Stimulated activated CD8-positive, alpha-beta memory T cell treated with anti-CD3 and anti-CD28 coated beads, Interleukin-7, amount 100 ng/mL, for 4 hours (primary cell): ENCODE results near the gene LPP.
"Not testable (repeated sequence)": the region's sequence is repeated elsewhere in the genome, so short reads cannot be mapped to it uniquely, and the experiment has no call there.

Experiments used
- DNase-seq, 2 donors: peaks; one replicate each; pipeline ENCODE4 v3.0.0-alpha.2; 2020; ENCODE audit warnings: low read depth in 2 of 2

The LPP gene

GRCh38 chr3:188397766-188398705, 244.1 kb downstream of the LPP start:
- no peak for DNase-seq

- DNase-seq = no peak
Observed at GRCh38 chr3:188400494-188401243, 246.7 kb downstream of the LPP start.

- DNase-seq = no peak
Observed at GRCh38 chr3:188401244-188401993, 247.5 kb downstream of the LPP start.

GRCh38 chr3:188402229-188402628, 248.3 kb downstream of the LPP start:
- DNase-seq = no peak

DNA sequence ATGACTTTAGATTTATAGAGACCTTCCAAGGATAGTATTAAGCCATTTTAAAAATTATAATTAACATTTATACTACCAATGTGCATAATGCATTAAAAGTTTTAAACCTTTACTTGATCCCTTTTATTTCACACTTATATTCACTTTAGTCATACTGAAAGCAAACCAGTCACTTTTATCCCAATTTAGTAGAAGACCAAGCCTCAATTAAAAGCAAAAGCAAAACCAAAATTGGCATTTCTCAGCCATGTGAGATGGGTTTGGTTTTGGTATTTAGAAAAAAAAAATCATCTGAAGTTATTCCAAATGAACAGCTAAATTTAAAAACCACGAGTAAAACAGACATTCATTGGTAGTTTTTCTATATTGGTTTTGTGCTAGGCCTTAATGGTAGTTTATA, 249.4 kb downstream of the LPP start:
- DNase-seq = no peak

DNA sequence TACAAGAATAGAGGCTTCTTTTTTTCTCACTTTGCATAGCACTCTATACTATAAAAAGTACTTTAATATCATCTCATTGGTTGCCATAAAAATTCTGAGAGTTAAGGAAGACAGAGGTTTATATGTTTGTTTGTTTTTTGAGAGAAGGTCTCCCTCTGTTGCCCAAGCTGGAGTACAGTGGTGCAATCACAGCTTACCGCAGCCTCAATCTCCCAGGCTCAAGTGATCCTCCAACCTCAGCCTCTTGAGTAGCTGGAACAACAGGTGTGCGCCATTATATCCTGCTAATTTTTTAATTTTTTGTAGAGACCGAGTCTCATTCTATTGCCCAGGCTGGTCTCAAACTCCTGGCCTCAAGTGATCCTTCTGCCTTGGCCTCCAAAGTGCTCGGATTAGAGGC, 250.2 kb downstream of the LPP start:
- DNase-seq = no peak

GRCh38 chr3:188404701-188405100, 250.7 kb downstream of the LPP start:
- DNase-seq = no peak

GRCh38 chr3:188407158-188407880, 253.4 kb downstream of the LPP start:
- no peak for DNase-seq

DNA sequence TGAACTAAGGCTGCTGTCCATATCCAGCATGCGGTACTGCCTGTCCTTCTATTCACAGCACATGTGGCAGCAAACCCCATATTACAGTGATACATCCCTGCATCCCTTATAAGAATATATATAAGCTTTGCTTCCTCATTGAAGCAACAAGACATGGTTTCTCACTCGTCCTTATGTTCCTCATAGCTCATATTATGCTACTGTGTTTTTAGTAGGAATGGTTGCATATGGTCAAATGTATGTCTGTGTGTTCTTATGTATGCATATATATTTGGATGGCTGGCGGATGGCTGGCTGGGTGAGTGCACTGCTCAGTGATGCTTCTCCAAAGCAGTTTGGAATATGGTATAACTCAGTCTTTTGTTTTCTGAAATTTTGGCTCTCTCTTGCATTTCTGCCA, 254.9 kb downstream of the LPP start:
- DNase-seq = no peak

DNA sequence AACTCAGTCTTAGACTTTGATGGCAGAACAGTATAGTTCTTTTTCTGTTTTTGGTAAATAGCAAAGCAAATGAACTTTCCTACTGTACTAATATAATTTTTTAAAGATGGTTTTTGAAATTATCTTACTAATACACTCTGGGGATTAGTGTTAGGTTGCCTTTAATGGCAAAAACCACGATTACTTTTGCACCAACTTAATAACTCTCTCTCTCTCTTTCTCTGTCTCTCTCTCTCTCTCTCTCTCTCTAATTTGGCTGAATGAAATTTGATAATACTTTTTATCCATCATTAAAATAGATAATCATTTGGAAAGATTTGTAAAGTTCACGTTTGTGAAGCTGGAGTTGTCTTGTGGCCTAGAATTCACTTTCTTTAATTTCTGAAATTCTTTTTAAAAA, 257.8 kb downstream of the LPP start:
- DNase-seq = no peak

GRCh38 chr3:188415196-188415595, 261.2 kb downstream of the LPP start:
- no peak for DNase-seq

DNA sequence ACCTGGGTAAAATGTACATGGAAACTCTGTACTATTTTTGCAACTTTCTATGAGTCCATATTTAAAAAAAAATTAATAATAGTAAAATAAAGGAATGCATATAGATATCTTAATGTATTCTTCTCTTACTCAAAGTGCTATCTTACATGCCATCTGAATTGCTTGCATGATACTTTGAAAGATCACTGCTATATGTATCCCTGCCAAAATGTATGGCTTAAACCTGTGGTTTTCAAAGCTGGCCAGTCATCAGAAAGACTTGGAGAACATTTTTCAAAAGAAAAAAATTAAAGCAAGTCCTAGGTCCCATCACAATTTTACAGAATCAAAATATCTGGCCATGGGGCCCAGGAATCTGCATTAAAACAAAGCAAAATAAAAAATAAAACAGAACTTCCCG, 262.1 kb downstream of the LPP start:
- no peak for DNase-seq

GRCh38 chr3:188417271-188417696, 263.3 kb downstream of the LPP start:
- DNase-seq = no peak

GRCh38 chr3:188417766-188418165, 263.8 kb downstream of the LPP start:
- DNase-seq = no peak

- DNase-seq = no peak
Observed at GRCh38 chr3:188421151-188421821, 267.3 kb downstream of the LPP start.

DNA sequence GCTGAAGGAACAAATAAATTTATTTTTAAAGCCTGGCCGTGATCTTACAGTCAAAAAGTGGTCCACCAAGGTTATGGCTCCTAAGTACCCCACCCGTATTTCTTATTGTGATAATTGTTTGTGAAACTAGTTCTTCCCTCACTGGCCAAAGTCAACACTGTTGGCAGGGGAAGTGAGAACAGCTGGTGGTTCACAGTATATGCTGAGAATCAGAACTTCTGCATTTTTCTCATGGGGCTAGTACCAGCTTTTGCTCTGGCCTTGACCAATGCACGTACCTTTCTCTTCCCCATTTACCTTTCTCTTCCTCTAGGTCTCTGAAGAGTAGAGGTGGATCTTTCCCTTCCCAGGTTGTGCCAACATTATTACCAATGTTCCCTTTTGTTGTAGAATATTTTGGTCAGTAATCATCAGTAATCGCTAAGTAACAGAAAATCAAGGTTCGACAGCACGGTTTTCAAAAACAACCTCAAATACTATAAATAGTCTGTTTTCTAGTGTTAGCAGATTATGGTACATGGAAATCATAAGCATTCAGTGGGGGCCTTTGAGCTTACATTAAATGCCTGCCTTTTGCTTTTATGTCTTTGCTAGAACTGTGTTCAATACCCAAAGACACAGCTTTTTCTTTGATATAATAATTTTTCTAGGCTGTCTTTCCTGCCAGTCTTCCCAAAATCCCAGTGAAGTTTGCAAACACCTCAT, 268.0 kb downstream of the LPP start:
- DNase-seq = no peak

DNA sequence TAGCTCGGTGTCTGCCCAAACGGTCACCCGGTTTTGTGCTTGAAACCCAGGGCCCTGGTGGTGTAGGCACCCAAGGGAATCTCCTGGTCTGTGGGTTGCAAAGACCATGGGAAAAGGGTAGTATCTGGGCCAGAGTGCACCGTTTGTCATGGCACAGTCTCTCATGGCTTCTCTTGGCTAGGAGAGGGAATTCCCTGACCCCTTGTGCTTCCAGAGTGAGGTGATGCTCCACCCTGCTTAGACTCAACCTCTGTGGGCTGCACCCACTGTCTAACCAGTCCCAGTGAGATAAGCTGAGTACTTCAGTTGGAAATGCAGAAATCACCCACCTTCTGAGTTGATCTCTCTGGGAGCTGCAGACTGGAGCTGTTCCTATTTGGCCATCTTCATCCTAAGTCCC, 274.0 kb downstream of the LPP start:
- DNase-seq = not testable (repeated sequence)

- DNase-seq = no peak
Observed at GRCh38 chr3:188431040-188431439, 277.1 kb downstream of the LPP start.

GRCh38 chr3:188431553-188431952, 277.6 kb downstream of the LPP start:
- no peak for DNase-seq

DNA sequence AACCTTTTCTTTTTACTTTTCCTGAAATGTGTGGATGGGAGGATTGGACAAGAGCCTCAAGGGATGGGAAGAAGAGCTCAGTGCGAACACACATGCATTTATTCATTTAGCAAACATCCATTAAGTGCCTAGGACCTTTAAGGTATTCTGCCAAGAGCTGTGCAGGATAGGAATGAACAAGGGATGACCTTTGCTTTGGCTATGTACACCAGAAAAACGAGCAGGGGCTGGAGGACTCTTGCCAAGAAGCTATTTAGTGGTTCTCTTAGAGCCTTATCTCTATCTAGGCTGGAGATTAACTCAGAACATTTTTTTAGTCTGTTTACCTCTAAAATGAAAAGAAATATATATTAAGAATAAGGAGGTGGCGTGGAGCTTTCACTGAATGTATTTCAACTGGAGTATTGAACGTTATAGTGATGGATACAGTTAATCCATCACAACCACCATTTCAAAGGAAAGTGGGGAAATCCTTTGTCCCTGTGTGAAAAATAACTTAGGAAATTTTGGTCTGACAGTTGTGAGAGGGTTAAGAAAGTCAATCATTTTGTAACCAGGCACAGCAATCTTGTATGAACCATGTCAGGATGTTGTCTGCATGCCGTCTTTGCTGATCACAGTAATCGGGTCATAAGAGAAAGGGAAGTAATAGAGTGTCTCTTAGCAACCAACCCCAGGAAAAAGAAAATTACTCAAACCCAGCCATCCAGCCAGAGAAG, 279.0 kb downstream of the LPP start:
- no peak for DNase-seq
